ENCODE measurements around the gene RSPH10B. TPM values are rescaled to one million over a fixed set of nuclear protein-coding genes. Genes with fewer than 3 reads are reported as not detected.
"Not testable (repeated sequence)": the region's sequence is repeated elsewhere in the genome, so short reads cannot be mapped to it uniquely, and the experiment has no call there.

RSPH10B gene
- total RNA-seq, 1 experiment from 2014 or later = not detected

- TF ChIP-seq SIN3A (IDR thresholded peaks at IDR 0.05; ENCODE audit: low read depth) (peak; percentile 82; the same call in 1 of the 2 replicates), POLR2A (IDR thresholded peaks at IDR 0.05; ENCODE audit: borderline replicate concordance, extremely low read depth, insufficient read depth, insufficient read length) (peak; percentile 82), EZH2phosphoT487 (IDR thresholded peaks at IDR 0.05; ENCODE audit: borderline replicate concordance) (no peak), TCF7L2 (IDR thresholded peaks at IDR 0.05; ENCODE audit: borderline replicate concordance, extremely low read depth, insufficient read depth, insufficient read length) (peak; percentile 21)
These were observed 38.5 kb upstream of the RSPH10B start, which contains the start of the genes AIMP2 and PMS2 (continued) for GRCh38 chr7:6008668-6009611.

GRCh38 chr7:6007835-6008590, 37.5 kb upstream of the RSPH10B start:
- H3K9me3 ChIP-seq (ENCODE audit: control insufficient read depth in 1 of 2, insufficient read depth in 1 of 2, low read depth in 1 of 2, low read length in 2 of 2); ATAC-seq; intact Hi-C loops (cut with micrococcal nuclease); RAD21 ChIA-PET (ENCODE audit: low non-redundant PET in 1 of 2, low total read pairs in 2 of 2, uncharacterized antibody in 2 of 2, unreplicated experiment in 2 of 2); H2AFZ ChIP-seq (ENCODE audit: low read depth, low read length, poor library complexity, severe bottlenecking); BruUV-seq (replicated peaks); H4K20me1 ChIP-seq (ENCODE audit: insufficient read depth); H3K9me2 ChIP-seq (ENCODE audit: insufficient read depth); DNase-seq (ENCODE audit: low read depth, low spot score); H3K27me3 ChIP-seq (ENCODE audit: insufficient read depth, low read length); H3K36me3 ChIP-seq (ENCODE audit: control insufficient read depth in 1 of 2, insufficient read depth in 2 of 2, low read length in 2 of 2): not testable (repeated sequence)
- ChIA-PET POLR2A (interaction anchor here (0.9 to 1.3 kb wide), 2 partner anchors 11 to 359 kb away, joined by 3 read pairs; no protein-coding TSS in a partner anchor), CTCF (interaction anchor here (2.8 kb wide), 1 partner anchor 10 kb away, joined by 8 read pairs; no protein-coding TSS in a partner anchor)
- peaks cover 4 to 23% of the 10 kb centered on the region in 2 experiments; a peak in 3 of 4 replicates for H3K4me1 ChIP-seq (ENCODE audit: control insufficient read depth in 1 of 2, insufficient read depth in 2 of 2, low read length in 2 of 2)
- H3K4me3 ChIP-seq (replicated peaks in 1 of 2; ENCODE audit: low read depth in 1 of 2, low read length in 2 of 2) = peak overlapping the region; percentile 81 to 86
- H3K9ac ChIP-seq (ENCODE audit: low read length) = peak overlapping the region; percentile 98
- peaks cover 49% of the 10 kb centered on the region for H3K79me2 ChIP-seq (ENCODE audit: insufficient read depth, low read length)
- peak overlapping the region; percentile 91 for H3K4me2 ChIP-seq (ENCODE audit: low read length)
- H3K27ac ChIP-seq (ENCODE audit: low read depth, low read length) = peak overlapping the region; percentile 92
